ENCODE results near the gene CLDND2. TPM values are rescaled to one million over a fixed set of nuclear protein-coding genes. Genes with fewer than 3 reads are reported as not detected.

CLDND2 gene
- total and polyA plus RNA-seq, 2 donors from 2014 or later = 1.1 to 6.9 TPM

DNA sequence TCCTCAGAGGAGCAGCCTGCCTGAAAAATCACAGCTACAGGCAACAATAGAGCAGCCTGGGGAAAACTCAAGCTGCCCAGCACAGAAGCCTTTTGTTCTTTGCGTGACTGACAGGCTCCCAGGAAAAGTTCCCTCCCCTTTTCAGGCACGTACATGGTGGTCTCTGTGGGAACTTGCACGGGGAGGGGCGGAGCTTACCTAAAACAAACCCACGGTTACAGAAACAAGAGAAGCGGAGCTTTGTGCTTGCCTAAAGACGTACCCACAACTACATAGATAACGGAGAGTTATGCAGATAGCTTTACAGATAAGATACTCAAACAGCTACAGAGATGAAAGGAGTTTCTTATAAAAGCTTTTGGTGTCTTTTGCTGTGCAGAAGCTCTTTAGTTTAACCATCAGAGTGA, 14.1 kb downstream of the CLDND2 start:
- TF ChIP-seq, protein P1, sequence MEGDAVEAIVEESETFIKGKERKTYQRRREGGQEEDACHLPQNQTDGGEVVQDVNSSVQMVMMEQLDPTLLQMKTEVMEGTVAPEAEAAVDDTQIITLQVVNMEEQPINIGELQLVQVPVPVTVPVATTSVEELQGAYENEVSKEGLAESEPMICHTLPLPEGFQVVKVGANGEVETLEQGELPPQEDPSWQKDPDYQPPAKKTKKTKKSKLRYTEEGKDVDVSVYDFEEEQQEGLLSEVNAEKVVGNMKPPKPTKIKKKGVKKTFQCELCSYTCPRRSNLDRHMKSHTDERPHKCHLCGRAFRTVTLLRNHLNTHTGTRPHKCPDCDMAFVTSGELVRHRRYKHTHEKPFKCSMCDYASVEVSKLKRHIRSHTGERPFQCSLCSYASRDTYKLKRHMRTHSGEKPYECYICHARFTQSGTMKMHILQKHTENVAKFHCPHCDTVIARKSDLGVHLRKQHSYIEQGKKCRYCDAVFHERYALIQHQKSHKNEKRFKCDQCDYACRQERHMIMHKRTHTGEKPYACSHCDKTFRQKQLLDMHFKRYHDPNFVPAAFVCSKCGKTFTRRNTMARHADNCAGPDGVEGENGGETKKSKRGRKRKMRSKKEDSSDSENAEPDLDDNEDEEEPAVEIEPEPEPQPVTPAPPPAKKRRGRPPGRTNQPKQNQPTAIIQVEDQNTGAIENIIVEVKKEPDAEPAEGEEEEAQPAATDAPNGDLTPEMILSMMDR (IDR thresholded peaks at IDR 0.05; ENCODE audit: borderline replicate concordance, extremely low read depth, insufficient read depth) = no peak
- FAIRE-seq (no peak), DNase-seq (peak in 4 of 5 donors; percentile 82 to 86 (median 84))
- intact Hi-C loops (cut with DNase I) = no loop called here
- Histone ChIP-seq H3K4me1 (ENCODE audit: control insufficient read depth in 2 of 3, insufficient read depth in 2 of 3, low read depth in 1 of 3, low read length in 3 of 3) (no peaks in the 10 kb centered on the region), H3K36me3 (ENCODE audit: control insufficient read depth in 2 of 3, insufficient read depth in 3 of 3, low read length in 3 of 3) (peaks cover 0 to 15% (median 6%) of the 10 kb centered on the region in 3 donors), H3K9me3 (ENCODE audit: control insufficient read depth in 2 of 3, insufficient read depth in 1 of 3, low read length in 3 of 3) (no peaks in the 10 kb centered on the region), H3K9ac (ENCODE audit: low read length in 3 of 3) (no peak overlapping the region), H3K27me3 (ENCODE audit: control insufficient read depth, insufficient read depth, low read length) (no peaks in the 10 kb centered on the region), H3K4me3 (ENCODE audit: low read length in 3 of 3) (no peak overlapping the region), H3K27ac (ENCODE audit: low read depth in 2 of 2, low read length in 2 of 2) (no peak overlapping the region)

DNA sequence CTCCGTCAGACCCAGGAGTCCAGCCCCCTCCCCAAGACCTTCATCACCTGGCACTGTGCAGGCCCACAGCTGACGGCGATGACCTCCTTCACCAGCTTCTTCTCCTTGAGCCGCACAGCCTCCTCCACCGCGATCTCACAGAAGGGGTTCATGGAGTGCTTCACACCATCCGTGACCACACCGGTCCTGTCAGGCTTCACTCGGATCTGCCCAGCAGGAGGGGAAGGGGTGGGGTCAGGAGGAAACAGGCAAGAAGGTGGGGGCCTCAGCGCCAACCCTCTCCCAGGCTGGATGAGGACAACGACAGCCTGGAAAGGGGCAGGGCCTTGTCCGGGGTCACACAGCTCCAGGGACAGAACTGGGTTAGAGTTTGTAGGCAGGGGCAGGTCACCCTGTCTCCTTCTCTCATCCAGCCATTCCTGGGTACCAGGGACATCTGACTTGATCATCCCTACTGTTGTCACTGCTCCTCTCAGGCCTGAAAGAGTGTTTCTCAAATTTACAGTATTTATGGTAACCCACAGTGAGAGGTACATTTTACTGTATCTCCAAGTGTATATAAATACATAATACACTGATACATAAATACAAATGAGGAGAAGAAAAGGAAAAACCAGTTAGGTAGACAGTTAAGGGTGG, 14.6 kb downstream of the CLDND2 start:
- peaks cover 0 to 15% (median 6%) of the 10 kb centered on the region in 3 donors for H3K36me3 ChIP-seq (ENCODE audit: control insufficient read depth in 2 of 3, insufficient read depth in 3 of 3, low read length in 3 of 3)
- DNase-seq (peak; percentile 52 to 78 (median 64)), FAIRE-seq (no peak)
- intact Hi-C loops (cut with DNase I) = no loop called here
- TF ChIP-seq, protein P1 (IDR thresholded peaks at IDR 0.05; ENCODE audit: borderline replicate concordance, extremely low read depth, insufficient read depth) = no peak
- no peaks in the 10 kb centered on the region for H3K4me1 ChIP-seq (ENCODE audit: control insufficient read depth in 2 of 3, insufficient read depth in 2 of 3, low read depth in 1 of 3, low read length in 3 of 3)
- no peak overlapping the region for H3K9ac ChIP-seq (ENCODE audit: low read length in 3 of 3)
- no peak overlapping the region for H3K27ac ChIP-seq (ENCODE audit: low read depth in 2 of 2, low read length in 2 of 2)
- no peaks in the 10 kb centered on the region for H3K27me3 ChIP-seq (ENCODE audit: control insufficient read depth, insufficient read depth, low read length)
- no peak overlapping the region for H3K4me3 ChIP-seq (ENCODE audit: low read length in 3 of 3)
- no peaks in the 10 kb centered on the region for H3K9me3 ChIP-seq (ENCODE audit: control insufficient read depth in 2 of 3, insufficient read depth in 1 of 3, low read length in 3 of 3)

DNA sequence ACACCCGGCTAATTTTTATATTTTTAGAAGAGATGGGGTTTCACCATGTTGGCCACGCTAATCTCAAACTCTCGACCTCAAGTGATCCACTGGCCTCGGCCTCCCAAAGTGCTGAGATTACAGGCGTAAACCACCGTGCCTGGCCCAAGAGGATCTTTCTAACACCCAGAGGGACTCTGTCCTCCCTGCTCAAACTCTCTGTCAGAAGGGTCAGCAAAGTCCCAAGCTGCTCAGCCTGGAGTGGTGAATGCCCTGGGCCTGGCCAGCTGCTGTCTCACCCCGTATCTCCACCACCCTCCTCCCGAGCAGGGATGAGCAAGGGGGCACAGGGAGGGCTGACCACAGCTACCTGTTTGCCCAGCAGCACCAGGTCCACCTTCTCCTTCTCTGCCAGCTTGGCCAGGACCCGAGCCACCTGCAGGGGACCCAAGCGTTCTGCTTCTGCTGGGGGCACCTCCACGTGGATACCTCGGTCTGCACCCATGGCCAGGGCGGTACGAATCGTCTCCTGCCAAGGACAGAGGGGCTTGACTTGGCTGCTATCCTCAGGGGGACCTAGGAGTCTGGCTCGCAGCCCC, 15.9 kb downstream of the CLDND2 start:
- H3K9ac ChIP-seq (ENCODE audit: low read length in 3 of 3) = no peak overlapping the region
- FAIRE-seq (no peak), DNase-seq (no peak)
- no peaks in the 10 kb centered on the region for H3K27me3 ChIP-seq (ENCODE audit: control insufficient read depth, insufficient read depth, low read length)
- H3K27ac ChIP-seq (ENCODE audit: low read depth in 2 of 2, low read length in 2 of 2) = no peak overlapping the region
- TF ChIP-seq, protein P1 (IDR thresholded peaks at IDR 0.05; ENCODE audit: borderline replicate concordance, extremely low read depth, insufficient read depth) = no peak
- H3K4me1 ChIP-seq (ENCODE audit: control insufficient read depth in 2 of 3, insufficient read depth in 2 of 3, low read depth in 1 of 3, low read length in 3 of 3) = no peaks in the 10 kb centered on the region
- intact Hi-C loops (cut with DNase I) = no loop called here
- peaks cover 0 to 20% (median 6%) of the 10 kb centered on the region in 3 donors for H3K36me3 ChIP-seq (ENCODE audit: control insufficient read depth in 2 of 3, insufficient read depth in 3 of 3, low read length in 3 of 3)
- no peak overlapping the region for H3K4me3 ChIP-seq (ENCODE audit: low read length in 3 of 3)
- H3K9me3 ChIP-seq (ENCODE audit: control insufficient read depth in 2 of 3, insufficient read depth in 1 of 3, low read length in 3 of 3) = no peaks in the 10 kb centered on the region

Data from kidney (tissue), 14 donors.